ENCODE results near the gene SPAG6.

- no peak for TF ChIP-seq CTCF (conservative IDR thresholded peaks at IDR 0.05)
- no peak for TF ChIP-seq EZH2 (IDR thresholded peaks at IDR 0.05; ENCODE audit: low read depth)
Measured at GRCh38 chr10:22339761-22340328, 5.5 kb upstream of the SPAG6 start.
